ENCODE measurements around the gene TYK2.

DNA sequence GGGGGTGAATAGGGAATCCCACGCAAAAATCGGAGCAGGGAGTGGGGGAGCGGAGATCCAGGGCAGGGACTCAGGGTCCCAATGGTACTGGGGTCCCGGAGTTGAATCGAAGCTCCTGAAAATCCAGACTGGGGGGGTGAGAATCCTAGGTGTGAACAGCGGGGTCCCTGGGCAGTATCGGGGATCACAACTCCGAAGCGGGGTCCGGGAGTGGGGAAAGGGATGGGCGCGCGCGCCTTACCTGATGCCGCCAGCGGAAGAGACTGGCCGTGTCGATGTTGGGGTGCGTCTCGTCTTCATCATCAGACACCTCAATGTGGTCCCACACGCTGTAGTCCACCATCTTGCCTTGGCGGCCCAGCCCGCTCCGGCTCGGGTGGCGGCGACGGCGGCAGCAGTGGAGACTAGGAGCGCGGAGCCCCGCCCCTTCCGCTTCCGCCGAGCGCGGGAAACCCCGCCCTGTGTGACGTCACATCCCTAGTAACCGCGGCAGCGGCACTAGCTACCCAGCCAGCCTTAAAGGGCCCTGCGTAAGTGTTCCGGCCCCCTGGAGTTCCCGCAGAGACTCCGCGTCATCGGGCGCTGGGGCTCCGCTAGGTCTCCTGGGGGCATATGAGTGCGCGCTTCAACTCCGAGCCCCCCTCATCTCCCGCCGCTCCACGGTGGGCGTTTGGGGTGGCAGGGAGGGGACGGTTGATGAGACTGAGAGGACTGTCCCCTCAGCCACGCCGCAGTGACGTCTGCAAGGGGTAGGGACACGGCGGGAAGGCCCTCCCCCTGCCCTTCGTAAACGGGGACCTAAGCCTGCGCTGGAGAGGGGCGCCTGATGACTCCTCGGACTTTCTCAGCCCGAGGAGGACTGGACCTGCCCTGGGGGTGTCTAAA is 23.0 kb upstream of the TYK2 start, which contains the start of gene CDC37:
- TF ChIP-seq, protein P1, sequence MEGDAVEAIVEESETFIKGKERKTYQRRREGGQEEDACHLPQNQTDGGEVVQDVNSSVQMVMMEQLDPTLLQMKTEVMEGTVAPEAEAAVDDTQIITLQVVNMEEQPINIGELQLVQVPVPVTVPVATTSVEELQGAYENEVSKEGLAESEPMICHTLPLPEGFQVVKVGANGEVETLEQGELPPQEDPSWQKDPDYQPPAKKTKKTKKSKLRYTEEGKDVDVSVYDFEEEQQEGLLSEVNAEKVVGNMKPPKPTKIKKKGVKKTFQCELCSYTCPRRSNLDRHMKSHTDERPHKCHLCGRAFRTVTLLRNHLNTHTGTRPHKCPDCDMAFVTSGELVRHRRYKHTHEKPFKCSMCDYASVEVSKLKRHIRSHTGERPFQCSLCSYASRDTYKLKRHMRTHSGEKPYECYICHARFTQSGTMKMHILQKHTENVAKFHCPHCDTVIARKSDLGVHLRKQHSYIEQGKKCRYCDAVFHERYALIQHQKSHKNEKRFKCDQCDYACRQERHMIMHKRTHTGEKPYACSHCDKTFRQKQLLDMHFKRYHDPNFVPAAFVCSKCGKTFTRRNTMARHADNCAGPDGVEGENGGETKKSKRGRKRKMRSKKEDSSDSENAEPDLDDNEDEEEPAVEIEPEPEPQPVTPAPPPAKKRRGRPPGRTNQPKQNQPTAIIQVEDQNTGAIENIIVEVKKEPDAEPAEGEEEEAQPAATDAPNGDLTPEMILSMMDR (IDR thresholded peaks at IDR 0.05), result no peak
- TF ChIP-seq POLR2A (IDR thresholded peaks at IDR 0.05) (peak in 3 of 4 donors; percentile 69 to 90 (median 75)), EP300 (IDR thresholded peaks at IDR 0.05) (peak in 1 of 4 donors; percentile 39), POLR2AphosphoS5 (IDR thresholded peaks at IDR 0.05) (peak; percentile 92 to 95)
